ENCODE data around the gene SNTG2.
A peak's percentile ranks its signal among the peaks of the same experiment; 100 is the strongest.

DNA sequence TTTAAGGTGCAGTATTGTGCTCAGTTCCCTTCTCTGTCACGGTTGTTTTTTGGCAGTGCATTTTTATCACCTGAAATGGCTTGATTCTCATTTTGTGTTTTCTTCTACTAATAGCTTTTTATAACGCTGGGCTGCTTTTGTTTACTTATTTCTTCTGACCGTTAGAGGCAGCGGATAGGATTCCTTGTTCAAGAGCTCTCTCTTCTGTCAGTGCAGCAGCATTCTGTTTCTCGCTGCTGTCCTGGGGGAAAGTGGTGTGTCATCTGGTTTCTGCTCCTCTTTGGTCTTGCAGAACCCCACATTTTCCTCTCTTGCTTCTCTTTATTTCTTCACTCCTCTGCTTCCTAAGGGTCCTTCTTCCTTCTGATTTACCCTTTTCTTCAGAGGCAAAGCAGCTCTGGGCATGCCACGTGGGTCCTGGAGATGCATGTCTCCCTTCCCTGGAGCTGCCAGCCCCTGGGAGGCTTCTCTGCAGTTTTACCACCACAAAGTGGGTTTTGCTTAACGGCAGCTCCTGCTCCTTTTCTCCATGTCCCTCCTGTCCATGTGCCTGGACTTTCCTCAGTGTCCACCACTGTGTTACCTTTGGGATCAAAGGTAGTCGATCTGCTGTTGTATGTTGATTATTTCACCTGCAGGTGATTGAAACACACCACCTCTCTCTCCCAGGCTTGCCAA, 47.3 kb upstream of the SNTG2 start:
- peak in 2 of 6 experiments; percentile 22 to 25 for TF ChIP-seq CTCF (IDR thresholded peaks at IDR 0.05)
- TF ChIP-seq POLR2A (IDR thresholded peaks at IDR 0.05): no peak
